Activated T-helper 1 cell treated with anti-CD3 and anti-CD28 coated beads, Interleukin-12 subunit alpha, Interleukin-12 subunit beta, Interleukin-2, Interleukin-4 antibody, amounts not matched to agents 30 ng/mL and 10 ng/mL and 1 ng/mL, durations not matched to agents 14 hours and 24 hours and 36 hours (primary cell): ENCODE results near the gene IL15. TPM values are rescaled to one million over a fixed set of nuclear protein-coding genes. Genes with fewer than 3 reads are reported as not detected.
"Not testable (repeated sequence)": the region's sequence is repeated elsewhere in the genome, so short reads cannot be mapped to it uniquely, and the experiment has no call there.

Experiments
- DNase-seq: peaks from one replicate; pipeline ENCODE4 v3.0.0; 2021; ENCODE audit warnings: low spot score
- H3K27ac Mint-ChIP-seq: one replicate; pipeline ENCODE4 v1.8.0; 2021; ENCODE audit warnings: mild to moderate bottlenecking, mixed read lengths
- H3K27me3 Mint-ChIP-seq: one replicate; pipeline ENCODE4 v1.8.0; 2022; ENCODE audit warnings: mild to moderate bottlenecking, moderate library complexity, mixed read lengths; ENCODE audit not compliant: insufficient read depth
- H3K36me3 Mint-ChIP-seq: one replicate; pipeline ENCODE4 v1.8.0; 2021; ENCODE audit warnings: low read depth, mixed read lengths
- H3K4me1 Mint-ChIP-seq: one replicate; pipeline ENCODE4 v1.8.0; 2021; ENCODE audit warnings: low read depth, mixed read lengths
- H3K4me3 Mint-ChIP-seq: one replicate; pipeline ENCODE4 v1.8.0; 2021; ENCODE audit warnings: mild to moderate bottlenecking, moderate library complexity, mixed read lengths
- H3K9me3 Mint-ChIP-seq: one replicate; pipeline ENCODE4 v1.8.0; 2021; ENCODE audit warnings: mixed read lengths
- intact Hi-C: fragments of 100-400 bp; cut with micrococcal nuclease; formaldehyde crosslinking; loops from one replicate; pipeline ENCODE4 v1.15.1; 2024
- total RNA-seq: library from RNA; stranded (reverse); gene quantifications from 2 replicates; pipeline ENCODE4 v1.2.3, GENCODE V29; 2022

Gene IL15
- total RNA-seq, 1 donor from 2014 or later: 0.67 TPM

DNA sequence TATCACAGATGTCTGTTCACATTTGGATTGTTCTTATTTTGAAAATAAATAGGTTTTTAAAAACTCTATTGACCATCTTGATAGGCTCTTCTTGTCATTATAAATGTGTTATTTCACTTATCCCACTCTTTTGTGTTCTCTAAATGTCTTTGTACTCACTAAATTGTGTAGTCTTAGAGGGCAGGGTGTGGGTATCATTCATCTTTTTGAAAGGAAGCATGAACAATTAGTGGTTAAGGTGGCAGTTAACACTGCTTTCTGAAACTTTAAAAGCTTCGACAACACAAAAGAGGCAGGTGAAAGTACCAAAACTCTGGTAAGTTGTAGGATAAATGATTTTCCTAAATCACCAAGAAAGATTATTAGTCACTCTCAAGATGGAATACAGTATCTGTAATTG, 83.2 kb downstream of the IL15 start:
- H3K4me3 Mint-ChIP-seq: no peak overlapping the region
- H3K36me3 Mint-ChIP-seq: no peaks in the 10 kb centered on the region
- H3K27me3 Mint-ChIP-seq: no peaks in the 10 kb centered on the region
- no peaks in the 10 kb centered on the region for H3K4me1 Mint-ChIP-seq
- intact Hi-C loops: no loop called here
- no peak for DNase-seq
- H3K9me3 Mint-ChIP-seq: no peaks in the 10 kb centered on the region
- no peak overlapping the region for H3K27ac Mint-ChIP-seq

GRCh38 chr4:141721174-141721573, 84.8 kb downstream of the IL15 start:
- Mint-ChIP-seq H3K4me1 (no peaks in the 10 kb centered on the region), H3K9me3 (no peaks in the 10 kb centered on the region), H3K27me3 (no peaks in the 10 kb centered on the region), H3K36me3 (no peaks in the 10 kb centered on the region), H3K4me3 (no peak overlapping the region), H3K27ac (no peak overlapping the region)
- DNase-seq: no peak
- intact Hi-C loops: no loop called here

GRCh38 chr4:141724646-141725045, 88.3 kb downstream of the IL15 start:
- intact Hi-C loops: no loop called here
- Mint-ChIP-seq H3K27me3 (no peaks in the 10 kb centered on the region), H3K36me3 (no peaks in the 10 kb centered on the region), H3K27ac (no peak overlapping the region), H3K4me1 (no peaks in the 10 kb centered on the region), H3K4me3 (no peak overlapping the region), H3K9me3 (no peaks in the 10 kb centered on the region)
- DNase-seq: no peak

- Mint-ChIP-seq H3K27ac (no peak overlapping the region), H3K27me3 (no peaks in the 10 kb centered on the region), H3K4me3 (no peak overlapping the region), H3K9me3 (no peaks in the 10 kb centered on the region), H3K36me3 (no peaks in the 10 kb centered on the region), H3K4me1 (no peaks in the 10 kb centered on the region)
- no peak for DNase-seq
- intact Hi-C loops: no loop called here
Observed at GRCh38 chr4:141727420-141727819, 91.0 kb downstream of the IL15 start.

GRCh38 chr4:141730805-141731204, 94.4 kb downstream of the IL15 start:
- Mint-ChIP-seq H3K9me3 (no peaks in the 10 kb centered on the region), H3K27ac (no peak overlapping the region), H3K27me3 (no peaks in the 10 kb centered on the region), H3K36me3 (no peaks in the 10 kb centered on the region), H3K4me3 (no peak overlapping the region), H3K4me1 (no peaks in the 10 kb centered on the region)
- no peak for DNase-seq
- intact Hi-C loops: no loop called here

DNA sequence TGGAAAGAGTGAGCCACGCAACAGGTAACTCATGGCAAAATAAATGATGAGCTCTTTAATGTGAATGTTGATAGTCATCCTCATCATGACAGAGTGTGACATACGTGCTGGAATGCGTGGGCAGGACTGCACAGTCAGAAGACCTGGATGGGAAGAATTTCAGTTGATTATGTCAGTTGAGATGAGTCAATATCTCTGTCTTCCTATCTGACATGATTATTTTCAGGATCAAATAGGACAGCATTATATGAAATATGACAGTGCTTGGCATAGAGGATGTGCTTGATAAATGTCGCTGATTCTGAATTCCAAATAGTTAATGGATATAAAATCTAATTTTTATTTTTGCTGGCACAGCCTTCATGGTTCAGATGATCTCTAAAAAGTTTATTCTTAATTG, 95.1 kb downstream of the IL15 start:
- H3K27me3 Mint-ChIP-seq: no peaks in the 10 kb centered on the region
- H3K27ac Mint-ChIP-seq: no peak overlapping the region
- intact Hi-C loops: no loop called here
- H3K4me3 Mint-ChIP-seq: no peak overlapping the region
- no peaks in the 10 kb centered on the region for H3K36me3 Mint-ChIP-seq
- H3K4me1 Mint-ChIP-seq: no peaks in the 10 kb centered on the region
- no peaks in the 10 kb centered on the region for H3K9me3 Mint-ChIP-seq
- no peak for DNase-seq

DNA sequence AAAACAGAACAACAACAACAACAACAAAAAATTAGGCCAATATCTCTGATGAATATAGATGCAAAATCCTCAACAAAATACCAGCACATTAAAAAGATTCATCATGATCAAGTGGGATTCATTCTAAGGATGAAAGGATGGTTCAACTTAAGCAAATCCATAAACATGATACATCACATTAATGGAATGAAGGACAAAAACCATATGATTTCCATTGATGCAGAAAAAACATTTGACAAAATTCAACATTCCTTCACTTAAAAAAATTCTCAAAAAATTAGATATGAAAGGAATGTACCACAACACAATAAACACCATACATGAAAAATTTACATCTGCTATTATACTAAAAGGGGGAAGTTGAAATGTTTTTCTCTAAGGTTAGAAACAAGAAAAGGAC, 103.3 kb downstream of the IL15 start:
- Mint-ChIP-seq H3K4me1 (no peaks in the 10 kb centered on the region), H3K4me3 (no peak overlapping the region), H3K9me3 (peaks cover 8% of the 10 kb centered on the region), H3K27me3 (no peaks in the 10 kb centered on the region), H3K36me3 (no peaks in the 10 kb centered on the region), H3K27ac (no peak overlapping the region)
- DNase-seq: no peak
- intact Hi-C loops: no loop called here

GRCh38 chr4:141746026-141746425, 109.6 kb downstream of the IL15 start:
- intact Hi-C loops: no loop called here
- no peak overlapping the region for H3K27ac Mint-ChIP-seq
- H3K36me3 Mint-ChIP-seq: no peaks in the 10 kb centered on the region
- no peaks in the 10 kb centered on the region for H3K4me1 Mint-ChIP-seq
- no peak overlapping the region for H3K4me3 Mint-ChIP-seq
- H3K27me3 Mint-ChIP-seq: no peaks in the 10 kb centered on the region
- DNase-seq: no peak
- peaks cover 8% of the 10 kb centered on the region for H3K9me3 Mint-ChIP-seq

GRCh38 chr4:141751806-141752205, 115.4 kb downstream of the IL15 start:
- intact Hi-C loops, H3K36me3 Mint-ChIP-seq, DNase-seq, H3K27me3 Mint-ChIP-seq, H3K27ac Mint-ChIP-seq, H3K4me3 Mint-ChIP-seq, H3K9me3 Mint-ChIP-seq, H3K4me1 Mint-ChIP-seq: not testable (repeated sequence)

GRCh38 chr4:141757287-141757686, 120.9 kb downstream of the IL15 start:
- Mint-ChIP-seq H3K4me3 (no peak overlapping the region), H3K27ac (no peak overlapping the region), H3K36me3 (no peaks in the 10 kb centered on the region), H3K9me3 (no peaks in the 10 kb centered on the region), H3K27me3 (no peaks in the 10 kb centered on the region), H3K4me1 (no peaks in the 10 kb centered on the region)
- no peak for DNase-seq
- intact Hi-C loops: no loop called here

DNA sequence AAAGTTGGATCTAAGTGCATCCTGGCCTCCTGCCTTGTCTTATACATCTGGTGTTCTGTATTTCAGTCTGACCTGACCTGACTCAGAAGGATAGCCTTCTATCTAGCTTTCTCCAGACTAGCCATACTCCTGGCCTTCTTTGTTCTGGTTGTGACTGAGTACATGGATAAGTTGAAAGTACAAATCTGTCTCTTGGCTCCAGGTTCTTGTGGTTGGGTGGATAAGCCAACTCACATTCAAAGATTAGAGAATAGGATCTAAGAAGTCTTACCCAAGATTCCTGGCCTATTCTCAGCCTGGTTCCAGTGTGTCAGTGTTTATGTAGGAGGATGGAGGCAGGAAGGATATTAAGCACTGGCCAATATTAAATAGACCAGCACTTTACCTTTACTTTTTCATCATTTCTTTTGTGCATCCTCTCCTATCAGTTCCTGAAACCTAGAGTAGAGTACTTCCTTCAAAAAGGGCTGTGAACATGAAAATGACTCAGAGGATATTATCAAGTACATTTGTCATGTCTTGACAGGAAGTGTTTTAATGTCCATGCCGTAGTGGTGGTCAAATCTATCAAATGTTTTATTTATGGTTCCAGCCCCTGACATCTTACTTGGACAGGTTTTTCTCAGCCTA, 123.5 kb downstream of the IL15 start:
- H3K27ac Mint-ChIP-seq: no peak overlapping the region
- H3K36me3 Mint-ChIP-seq: no peaks in the 10 kb centered on the region
- H3K4me3 Mint-ChIP-seq: no peak overlapping the region
- no peaks in the 10 kb centered on the region for H3K4me1 Mint-ChIP-seq
- peaks cover under 1% of the 10 kb centered on the region for H3K9me3 Mint-ChIP-seq
- intact Hi-C loops: no loop called here
- no peak for DNase-seq
- peaks cover 1% of the 10 kb centered on the region for H3K27me3 Mint-ChIP-seq

GRCh38 chr4:141761926-141762325, 125.5 kb downstream of the IL15 start:
- no peaks in the 10 kb centered on the region for H3K4me1 Mint-ChIP-seq
- no peaks in the 10 kb centered on the region for H3K36me3 Mint-ChIP-seq
- H3K9me3 Mint-ChIP-seq: peaks cover 5% of the 10 kb centered on the region
- H3K4me3 Mint-ChIP-seq: no peak overlapping the region
- peaks cover 1% of the 10 kb centered on the region for H3K27me3 Mint-ChIP-seq
- H3K27ac Mint-ChIP-seq: no peak overlapping the region
- no peak for DNase-seq
- intact Hi-C loops: no loop called here

GRCh38 chr4:141763374-141763773, 127.0 kb downstream of the IL15 start:
- H3K4me3 Mint-ChIP-seq: no peak overlapping the region
- H3K27me3 Mint-ChIP-seq: peaks cover 4% of the 10 kb centered on the region
- no peaks in the 10 kb centered on the region for H3K36me3 Mint-ChIP-seq
- no peak overlapping the region for H3K27ac Mint-ChIP-seq
- H3K9me3 Mint-ChIP-seq: peaks cover 5% of the 10 kb centered on the region
- intact Hi-C loops: no loop called here
- H3K4me1 Mint-ChIP-seq: no peaks in the 10 kb centered on the region
- no peak for DNase-seq

DNA sequence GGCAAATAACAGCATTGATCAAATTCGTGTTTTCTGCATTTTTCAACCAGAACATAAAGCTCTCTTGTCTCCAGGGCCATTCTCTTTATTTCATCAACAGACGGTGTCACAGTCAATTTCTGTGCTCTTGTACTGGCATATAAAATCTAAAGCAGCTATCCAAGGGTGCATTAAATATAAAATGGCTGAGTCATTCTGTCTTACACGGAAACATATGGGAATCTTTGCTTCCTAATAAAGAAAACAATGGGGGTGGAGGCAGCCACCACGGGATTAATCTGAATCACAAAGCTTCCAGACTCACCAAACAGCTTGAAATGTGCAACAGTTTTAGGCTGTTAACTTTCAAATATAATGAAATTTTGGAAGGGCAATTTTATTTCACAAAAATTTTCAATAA, 132.6 kb downstream of the IL15 start:
- peaks cover 5% of the 10 kb centered on the region for H3K9me3 Mint-ChIP-seq
- intact Hi-C loops: no loop called here

More for the DNA sequence above, 132.6 kb downstream of the IL15 start:
- H3K36me3 Mint-ChIP-seq: no peaks in the 10 kb centered on the region
- peaks cover 22% of the 10 kb centered on the region for H3K4me1 Mint-ChIP-seq
- no peak for DNase-seq
- H3K27me3 Mint-ChIP-seq: peaks cover 3% of the 10 kb centered on the region
- H3K27ac Mint-ChIP-seq: no peak overlapping the region
- H3K4me3 Mint-ChIP-seq: no peak overlapping the region
